DMS114 treated with DMSO at 0.1 percent for 48 hours (cell line): ENCODE results near the gene BMP2K.
"Not testable (repeated sequence)": the region's sequence is repeated elsewhere in the genome, so short reads cannot be mapped to it uniquely, and the experiment has no call there.

Source experiments
- DNase-seq: peaks from one replicate; lab custom pipeline; 2025; ENCODE audit not compliant: unreplicated experiment; lab: John Stamatoyannopoulos, UW

BMP2K gene

DNA sequence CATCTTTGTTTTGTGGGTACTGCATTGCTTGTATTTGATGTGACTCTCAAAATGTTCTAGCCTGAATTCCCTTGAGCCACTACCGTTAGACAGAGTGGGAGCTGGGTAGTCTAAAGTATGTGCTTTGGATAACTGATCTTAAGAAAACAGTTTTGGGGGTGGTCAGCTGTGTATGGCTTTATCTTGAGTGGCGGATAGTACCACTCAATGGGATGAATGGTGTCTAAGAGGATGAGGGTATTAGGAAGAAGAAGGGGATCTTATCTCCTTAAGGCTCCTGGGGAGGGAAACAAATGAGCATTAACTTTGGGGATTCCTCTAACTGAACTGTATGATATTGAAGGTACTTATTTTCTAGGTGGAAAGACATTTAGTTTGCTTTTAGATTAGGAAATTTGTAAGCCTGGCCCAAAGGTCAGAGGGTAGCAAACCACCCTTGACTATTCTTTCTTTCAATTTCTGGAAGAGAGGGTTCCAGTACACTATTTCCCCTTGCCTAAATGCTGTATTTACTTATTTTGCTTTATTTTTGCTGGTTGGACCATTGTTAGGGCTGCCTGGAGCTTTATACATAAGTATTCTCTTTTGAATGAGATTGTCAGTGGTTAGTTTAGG is 11.3 kb downstream of the BMP2K start:
- DNase-seq: no peak

DNA sequence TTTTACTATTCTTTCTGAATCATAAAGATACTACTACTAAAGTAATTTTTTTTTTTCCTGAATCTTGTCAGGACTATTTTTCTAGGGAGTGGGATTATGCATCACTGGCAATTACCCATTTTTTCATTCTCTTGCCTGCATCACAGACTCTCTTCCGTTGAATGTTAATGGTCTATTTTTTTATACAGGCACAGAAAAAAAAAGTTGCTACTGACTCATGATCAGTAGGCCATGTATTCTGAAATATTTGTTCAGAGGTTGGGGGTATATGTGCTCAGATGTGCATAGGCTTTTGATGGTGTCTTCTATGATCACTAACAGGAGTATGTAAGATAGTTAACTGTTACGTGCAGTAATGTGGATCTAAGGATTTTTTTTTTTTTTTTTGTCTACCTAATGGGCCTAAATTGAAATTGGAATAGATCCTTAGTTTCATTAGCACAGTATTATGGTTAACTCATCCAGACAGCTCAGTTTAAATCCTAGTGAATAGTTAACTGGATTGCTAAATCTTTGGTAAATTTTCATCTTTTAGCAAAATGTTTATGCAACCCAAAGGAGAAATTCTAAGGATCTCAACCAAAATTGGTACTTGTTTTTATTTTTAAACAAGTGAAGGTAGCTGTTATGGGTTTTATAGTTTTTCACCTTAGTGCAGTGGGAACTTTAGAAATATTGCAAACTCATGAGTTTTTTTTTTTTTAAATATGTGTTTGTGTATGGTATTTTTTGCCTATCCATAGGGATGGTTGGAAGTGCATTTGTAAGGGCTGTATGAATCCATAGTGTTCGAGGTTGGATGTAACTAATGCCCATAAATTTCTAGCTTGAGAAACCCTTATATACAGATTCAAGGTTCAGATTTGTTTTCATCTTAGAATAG is 12.1 kb downstream of the BMP2K start:
- no peak for DNase-seq

DNA sequence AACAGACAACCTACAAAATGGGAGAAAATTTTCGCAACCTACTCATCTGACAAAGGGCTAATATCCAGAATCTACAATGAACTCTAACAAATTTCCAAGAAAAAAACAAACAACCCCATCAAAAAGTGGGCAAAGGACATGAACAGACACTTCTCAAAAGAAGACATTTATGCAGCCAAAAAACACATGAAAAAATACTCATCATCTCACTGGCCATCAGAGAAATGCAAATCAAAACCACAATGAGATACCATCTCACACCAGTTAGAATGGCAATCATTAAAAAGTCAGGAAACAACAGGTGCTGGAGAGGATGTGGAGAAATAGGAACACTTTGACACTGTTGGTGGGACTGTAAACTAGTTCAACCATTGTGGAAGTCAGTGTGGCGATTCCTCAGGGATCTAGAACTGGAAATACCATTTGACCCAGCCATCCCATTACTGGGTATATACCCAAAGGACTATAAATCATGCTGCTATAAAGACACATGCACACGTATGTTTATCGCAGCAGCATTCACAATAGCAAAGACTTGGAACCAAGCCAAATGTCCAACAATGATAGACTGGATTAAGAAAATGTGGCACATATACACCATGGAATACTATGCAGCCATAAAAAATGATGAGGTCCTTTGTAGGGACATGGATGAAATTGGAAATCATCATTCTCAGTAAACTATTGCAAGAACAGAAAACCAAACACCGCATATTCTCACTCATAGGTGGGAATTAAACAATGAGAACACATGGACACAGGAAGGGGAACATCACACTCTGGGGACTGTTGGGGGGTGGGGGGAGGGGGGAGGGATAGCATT is 19.7 kb downstream of the BMP2K start:
- not testable (repeated sequence) for DNase-seq

GRCh38 chr4:78796526-78796925 is 20.4 kb downstream of the BMP2K start:
- no peak for DNase-seq

DNA sequence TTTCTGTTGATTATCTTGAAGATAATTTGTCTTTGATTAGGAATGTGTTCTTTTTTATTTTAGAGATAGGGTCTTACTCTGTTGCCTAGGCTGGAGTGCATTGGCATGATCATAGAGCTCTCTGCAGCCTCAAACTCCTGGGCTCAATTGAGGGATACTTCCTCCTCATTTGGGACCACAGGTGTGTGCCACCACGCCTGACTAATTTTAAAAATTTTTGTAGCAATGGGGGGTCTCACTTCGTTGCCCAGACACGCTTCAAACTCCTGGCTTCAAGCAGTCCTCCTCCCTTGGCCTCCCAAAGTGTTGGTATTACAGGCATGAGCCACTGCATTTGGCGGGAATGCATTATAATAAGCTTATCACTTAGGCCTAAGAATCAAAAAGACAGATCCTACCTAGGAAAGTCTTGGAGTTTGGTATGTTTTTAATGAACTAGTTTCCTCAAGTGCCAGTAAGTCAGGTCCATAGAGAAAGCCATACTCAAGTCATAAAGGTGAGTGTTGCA is 21.7 kb downstream of the BMP2K start:
- DNase-seq: no peak

- DNase-seq: no peak
Measured at GRCh38 chr4:78799551-78800495, 23.7 kb downstream of the BMP2K start.

DNA sequence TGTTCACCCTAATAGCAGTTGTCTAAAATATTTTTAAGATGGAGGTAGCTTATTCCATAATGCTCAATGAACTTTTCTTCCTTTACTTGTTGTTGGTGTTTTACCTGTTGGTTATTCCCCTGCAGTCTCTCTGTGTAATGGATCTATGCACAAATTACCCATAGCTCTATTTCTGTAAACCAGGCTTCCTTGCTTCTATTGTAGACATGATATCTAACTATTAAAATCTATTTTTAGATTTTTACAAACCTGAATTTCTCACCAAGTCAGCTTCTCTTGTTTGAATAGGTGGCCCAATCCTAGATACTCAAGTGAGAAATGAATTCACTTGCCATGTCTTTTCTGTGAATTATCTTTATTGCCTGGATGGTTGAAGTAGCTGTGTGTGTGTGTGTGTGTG is 24.8 kb downstream of the BMP2K start:
- no peak for DNase-seq

GRCh38 chr4:78803983-78804382 is 27.8 kb downstream of the BMP2K start:
- no peak for DNase-seq

- DNase-seq: no peak
Measured at GRCh38 chr4:78806943-78807460, 30.9 kb downstream of the BMP2K start.

GRCh38 chr4:78809295-78809694 is 33.1 kb downstream of the BMP2K start:
- DNase-seq: no peak

GRCh38 chr4:78809928-78810835 is 34.0 kb downstream of the BMP2K start:
- no peak for DNase-seq

- no peak for DNase-seq
Measured at GRCh38 chr4:78811034-78811433, 34.9 kb downstream of the BMP2K start.

DNA sequence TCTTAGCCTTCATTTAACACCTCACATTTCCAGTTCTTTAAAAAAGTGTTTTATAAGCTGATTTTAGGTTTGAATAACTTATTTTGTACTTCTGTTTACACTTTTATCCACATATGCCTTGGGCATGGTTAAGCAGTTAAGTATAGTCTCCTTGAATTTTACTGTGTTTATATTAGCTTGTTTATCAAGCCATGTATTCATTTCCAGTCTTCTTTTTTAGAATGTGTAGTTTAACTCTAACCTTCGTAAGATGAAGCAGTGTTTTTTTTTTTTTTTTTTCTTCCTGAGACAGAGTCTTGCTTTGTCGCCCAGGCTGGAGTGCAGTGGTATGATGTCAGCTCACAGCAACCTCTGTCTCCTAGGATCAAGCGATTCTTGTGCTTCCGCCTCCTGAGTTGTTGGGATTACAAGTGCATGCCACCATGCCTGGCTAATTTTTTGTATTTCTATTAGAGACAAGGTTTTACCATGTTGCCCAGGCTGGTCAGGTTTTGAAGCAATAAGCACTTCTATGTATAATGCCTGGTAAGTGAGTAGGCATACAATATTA is 42.5 kb downstream of the BMP2K start:
- no peak for DNase-seq

- DNase-seq: no peak
Measured at GRCh38 chr4:78824001-78824400, 47.9 kb downstream of the BMP2K start.

GRCh38 chr4:78827191-78827590 is 51.0 kb downstream of the BMP2K start:
- DNase-seq: no peak

DNA sequence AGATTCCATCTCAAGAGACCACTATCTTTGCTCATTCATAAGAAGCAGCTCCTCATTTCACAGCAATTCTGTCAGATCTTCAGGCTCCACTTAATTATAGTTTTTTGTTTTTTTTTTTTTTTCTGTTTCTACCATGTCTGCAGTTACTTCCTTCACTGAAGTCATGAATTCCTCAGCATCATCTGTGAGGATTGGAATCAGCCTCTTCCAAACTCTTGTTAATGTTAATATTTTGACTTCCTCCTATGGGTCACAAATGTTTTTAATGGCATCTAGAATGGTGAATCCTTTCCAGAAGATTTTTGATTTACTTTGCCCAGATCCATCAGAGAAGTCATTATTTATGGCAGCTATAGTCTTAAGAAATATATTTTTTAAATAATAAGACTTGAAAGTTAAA is 53.1 kb downstream of the BMP2K start:
- DNase-seq: no peak

- not testable (repeated sequence) for DNase-seq
Measured at GRCh38 chr4:78839676-78840075, 63.5 kb downstream of the BMP2K start.

GRCh38 chr4:78840286-78840685 is 64.1 kb downstream of the BMP2K start:
- not testable (repeated sequence) for DNase-seq

GRCh38 chr4:78845472-78845871 is 69.3 kb downstream of the BMP2K start:
- no peak for DNase-seq
